ENCODE results near the gene ROR1.
"Not testable (repeated sequence)": the region's sequence is repeated elsewhere in the genome, so short reads cannot be mapped to it uniquely, and the experiment has no call there.

ROR1 gene

DNA sequence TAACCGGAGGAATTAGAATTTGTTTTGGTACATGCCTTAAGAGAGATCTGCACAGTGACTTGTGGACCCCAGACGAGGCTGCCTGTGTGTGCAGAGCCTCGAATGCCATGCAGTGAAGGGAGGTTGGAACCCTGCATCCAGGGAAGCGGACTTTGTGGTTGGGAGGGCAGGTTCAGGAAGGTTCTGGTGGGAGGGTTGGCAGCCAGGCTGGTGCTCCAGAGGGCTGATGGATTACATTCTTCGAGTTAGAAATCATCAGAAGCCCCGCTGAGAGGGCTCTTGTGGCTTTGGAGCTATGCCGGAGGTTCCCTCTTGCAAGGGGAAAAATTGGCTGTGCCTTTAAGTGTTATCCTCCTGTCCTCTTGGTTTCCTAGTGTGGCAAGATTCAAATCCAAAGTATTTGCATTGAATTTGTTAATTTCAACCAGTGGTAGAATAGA lies 21.1 kb downstream of the ROR1 start:
- no peak for DNase-seq

- DNase-seq = no peak
These were observed 21.6 kb downstream of the ROR1 start for GRCh38 chr1:63795455-63795854.

DNA sequence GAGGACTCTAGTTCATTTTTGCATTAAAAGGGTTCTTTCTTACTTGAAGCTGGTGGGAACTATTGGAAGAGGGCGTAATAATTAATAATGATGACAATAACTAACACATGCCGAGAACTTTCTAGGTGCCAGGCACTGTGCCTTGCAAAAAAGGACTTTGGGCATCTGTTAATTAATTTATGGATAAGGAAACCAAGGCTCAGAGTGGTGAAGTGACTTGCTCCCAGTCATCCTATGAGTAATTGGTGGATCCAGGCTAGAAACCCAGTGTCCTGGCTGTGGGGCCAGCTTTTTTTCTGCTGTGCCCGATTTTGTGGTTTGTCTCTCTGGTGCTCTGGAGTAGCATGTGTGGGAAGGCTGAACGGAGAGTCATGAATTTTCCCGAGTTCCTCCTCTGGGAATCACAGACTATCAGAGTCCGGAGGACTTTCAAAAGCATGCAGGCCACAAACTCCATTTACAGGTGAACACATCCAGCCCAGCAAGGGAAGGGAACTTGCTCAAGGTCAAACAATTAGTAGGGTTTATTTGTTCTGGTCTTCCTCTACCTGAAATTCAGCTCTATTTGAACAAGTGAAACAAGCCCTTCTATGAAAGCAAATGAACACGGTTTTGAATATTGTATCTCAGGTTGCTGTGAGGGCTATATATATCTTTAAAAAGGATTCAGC lies 23.4 kb downstream of the ROR1 start:
- DNase-seq = no peak

DNA sequence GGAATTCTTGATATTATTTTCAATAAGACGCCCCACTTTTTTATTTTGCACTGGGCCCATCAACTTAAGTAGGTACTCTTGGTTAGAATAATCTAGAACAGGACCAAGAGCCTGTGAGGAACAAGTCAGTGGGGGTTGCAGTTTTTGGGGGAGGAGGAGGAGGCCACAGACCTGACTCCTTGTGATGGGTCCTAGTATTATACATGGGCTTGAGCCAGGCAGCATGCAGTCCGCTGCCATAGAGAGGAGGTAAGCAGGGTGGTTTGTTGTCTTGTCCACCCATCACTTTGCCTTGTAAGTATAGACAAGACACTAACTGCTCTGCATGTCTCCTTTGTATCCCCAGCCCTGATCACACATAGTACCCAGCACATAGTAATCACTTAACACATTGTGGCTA lies 24.5 kb downstream of the ROR1 start:
- no peak for DNase-seq

DNA sequence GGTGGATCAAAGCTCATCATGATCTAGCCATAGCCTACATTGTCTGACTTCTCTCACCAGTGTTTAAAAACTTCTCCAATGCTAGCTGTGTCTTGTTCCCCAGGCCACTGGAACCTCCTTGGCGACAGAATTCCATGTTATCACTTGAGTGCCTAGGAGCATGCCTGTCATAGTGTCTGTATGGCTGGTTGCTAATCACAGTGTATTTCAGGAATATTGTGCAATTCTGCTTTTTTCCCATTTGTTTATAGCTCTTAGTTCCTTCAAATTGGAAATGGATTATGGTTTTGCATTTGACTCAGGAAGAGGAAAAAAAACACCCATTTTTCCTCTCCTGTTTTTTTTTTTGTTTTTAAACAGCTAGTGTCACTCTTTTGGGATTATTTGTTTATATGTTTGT lies 25.5 kb downstream of the ROR1 start:
- DNase-seq = no peak

GRCh38 chr1:63799820-63800219 lies 26.0 kb downstream of the ROR1 start:
- no peak for DNase-seq

GRCh38 chr1:63802109-63802508 lies 28.3 kb downstream of the ROR1 start:
- DNase-seq = no peak

- DNase-seq = no peak
These were observed 31.1 kb downstream of the ROR1 start for GRCh38 chr1:63804829-63805484.

- DNase-seq = peak; percentile 91
These were observed 33.2 kb downstream of the ROR1 start for GRCh38 chr1:63807046-63807445.

GRCh38 chr1:63810936-63811469 lies 37.2 kb downstream of the ROR1 start:
- no peak for DNase-seq

GRCh38 chr1:63812071-63812700 lies 38.4 kb downstream of the ROR1 start:
- no peak for DNase-seq

DNA sequence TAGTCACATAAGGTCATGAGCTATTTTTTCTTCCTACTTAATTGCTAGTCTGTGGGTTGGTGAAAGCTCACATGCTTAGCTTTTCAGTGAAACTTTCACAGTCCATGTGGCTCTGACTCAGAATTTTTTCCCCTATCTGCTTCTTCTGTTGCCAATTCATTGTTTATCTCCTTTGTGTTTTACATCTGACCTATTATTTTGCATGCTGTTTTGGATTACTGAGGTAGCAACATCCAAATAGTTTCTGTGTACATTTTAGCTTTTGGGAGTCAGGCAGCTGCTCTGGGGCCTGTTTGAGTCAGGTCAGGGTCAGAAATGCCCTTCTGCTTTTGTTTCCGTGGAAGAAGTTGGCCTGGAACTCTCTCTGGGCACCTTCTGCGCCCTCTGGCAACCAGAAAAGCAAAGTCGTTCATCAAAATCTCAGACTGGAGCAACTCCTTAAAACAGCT lies 40.0 kb downstream of the ROR1 start:
- DNase-seq = no peak

GRCh38 chr1:63816217-63816815 lies 42.5 kb downstream of the ROR1 start:
- not testable (repeated sequence) for DNase-seq

DNA sequence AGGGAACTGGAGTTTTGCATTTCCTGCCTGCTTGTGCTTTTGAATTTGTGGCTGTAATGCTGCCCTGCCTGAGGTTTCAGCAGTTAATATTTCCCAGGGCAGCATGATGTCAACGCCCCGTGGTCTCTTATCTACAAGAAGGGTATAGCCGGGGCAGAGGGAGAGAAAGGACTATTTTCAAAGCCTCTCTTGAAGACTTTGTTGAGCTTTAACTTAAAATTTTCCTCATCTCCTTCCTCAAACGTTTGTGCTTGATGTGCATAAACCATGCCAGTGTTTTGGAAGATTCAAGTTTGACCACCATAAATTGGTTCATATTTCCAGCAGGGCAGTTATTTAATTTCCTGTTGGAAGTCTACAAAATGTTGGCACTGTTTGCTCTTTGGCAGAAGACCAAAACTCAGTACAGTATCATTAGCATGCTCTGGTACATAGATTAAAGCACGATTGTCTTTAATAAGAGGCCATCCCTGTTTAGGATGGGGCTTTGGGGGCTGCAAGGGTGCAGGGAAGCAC lies 43.4 kb downstream of the ROR1 start:
- DNase-seq = peak; percentile 12

DNA sequence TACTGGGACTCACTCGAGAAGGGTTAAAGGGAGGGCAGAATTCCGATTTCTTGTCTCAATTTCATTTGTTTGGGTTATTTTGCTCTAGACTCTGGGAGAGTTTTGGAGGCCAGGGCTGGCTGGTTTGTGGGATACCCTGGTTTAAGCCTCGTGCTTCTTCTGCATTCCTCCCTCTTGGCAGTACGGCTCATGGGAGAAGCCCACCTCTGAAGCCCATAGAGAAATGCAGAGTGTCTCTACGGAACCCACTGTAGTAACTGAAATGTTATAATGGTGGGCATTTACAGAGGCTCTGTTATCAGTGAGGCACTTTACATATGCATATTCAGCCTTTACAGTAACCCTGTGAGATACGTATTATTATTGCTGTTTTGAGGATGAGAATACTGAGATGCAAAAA lies 43.9 kb downstream of the ROR1 start:
- no peak for DNase-seq

DNA sequence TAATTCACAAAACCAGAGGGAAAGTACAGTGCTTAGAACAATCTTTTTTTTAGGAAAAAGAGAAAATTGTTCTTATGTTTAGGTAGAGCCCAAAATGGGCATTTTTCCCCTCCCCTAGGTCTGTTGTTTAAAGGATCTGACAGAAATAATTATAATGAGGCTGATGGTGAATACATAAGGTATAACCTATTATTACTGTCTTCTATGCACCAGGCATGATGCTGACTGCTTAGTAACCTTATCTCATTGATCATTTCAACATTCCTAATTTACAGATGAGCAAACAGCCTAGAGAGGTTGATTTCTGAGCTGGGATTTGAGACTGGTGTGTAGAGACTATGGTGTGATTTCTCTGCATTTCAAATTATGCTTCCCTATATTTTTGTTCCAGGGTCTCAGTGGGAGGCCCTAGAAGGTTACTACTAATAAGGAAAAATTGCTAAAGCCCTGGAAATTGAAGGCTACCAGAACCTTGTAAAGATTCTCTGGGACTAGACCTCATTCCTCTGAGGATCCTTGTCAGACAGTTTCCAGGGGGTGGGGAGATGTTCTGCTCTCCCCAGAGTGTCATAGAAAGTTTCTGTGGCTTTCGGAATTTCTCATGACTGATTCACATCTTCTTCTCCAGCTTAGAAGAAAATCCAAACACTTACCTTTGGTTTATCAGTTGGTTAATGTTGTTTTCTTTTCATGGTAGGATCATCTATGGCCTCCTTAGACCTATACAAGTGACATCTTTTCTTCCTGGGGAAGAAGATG lies 44.9 kb downstream of the ROR1 start:
- DNase-seq = no peak

- no peak for DNase-seq
These were observed 46.0 kb downstream of the ROR1 start for GRCh38 chr1:63819795-63820194.

- no peak for DNase-seq
These were observed 47.5 kb downstream of the ROR1 start for GRCh38 chr1:63821091-63822005.

- no peak for DNase-seq
These were observed 48.7 kb downstream of the ROR1 start for GRCh38 chr1:63822540-63822939.

DNA sequence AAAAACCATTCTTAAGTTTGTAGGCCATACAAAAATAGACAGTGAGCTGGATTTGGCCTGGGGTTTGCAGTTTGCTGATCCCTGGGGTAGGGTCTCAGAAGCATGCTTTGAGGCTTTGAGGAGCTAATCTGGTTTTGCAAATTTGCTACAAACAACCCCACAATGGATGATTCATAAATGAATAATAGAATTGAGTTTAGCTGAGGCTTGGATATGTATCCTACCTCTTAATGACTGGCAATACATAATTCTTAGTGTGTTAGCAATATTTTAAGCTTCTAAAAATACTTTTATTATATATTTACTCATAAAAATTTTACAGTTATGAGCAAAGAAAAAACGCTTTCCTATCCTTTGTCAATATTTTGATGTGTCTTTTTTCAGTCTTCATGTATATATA lies 50.6 kb downstream of the ROR1 start:
- DNase-seq = no peak

- DNase-seq = no peak
These were observed 51.3 kb downstream of the ROR1 start for GRCh38 chr1:63825111-63825510.

Data from NCI-H2171 (cell line).